HCT116 (cell line): ENCODE data around the gene CACNA2D3. TPM values are rescaled to one million over a fixed set of nuclear protein-coding genes. Genes with fewer than 3 reads are reported as not detected.

ENCODE experiments used
- ATAC-seq: fragments of 200-7000 bp; cut with Tn5 transposase; 2 replicates; pipeline ENCODE4 v1.9.1; 2020; ENCODE audit warnings: mild to moderate bottlenecking, moderate library complexity
- BruUV-seq: library from RNA; stranded (reverse); fragments of 400-500 nt; replicated peaks from 2 replicates; lab custom pipeline; 2021; lab: Mats Ljungman, UMichigan
- CTCF ChIA-PET: fragments of 300-600 bp; sonication (Branson Sonifier 250); formaldehyde crosslinking; loops from one replicate; lab custom pipeline; 2021; ENCODE audit warnings: antibody characterized with exemption; lab: Charles Lee
- POLR2A ChIA-PET: fragments of 300-600, 350-600 bp; sonication (Branson Sonifier 250); formaldehyde crosslinking; loops from one replicate; lab custom pipeline; 2021; ENCODE audit warnings: antibody characterized with exemption; lab: Charles Lee
- RAD21 ChIA-PET, 2 experiments: fragments of 300-600 bp; sonication (Branson Sonifier 250); formaldehyde crosslinking; loops; one replicate each; lab custom pipeline; 2023; ENCODE audit warnings: low total read pairs in 2 of 2; ENCODE audit not compliant: uncharacterized antibody in 2 of 2, unreplicated experiment in 2 of 2, low non-redundant PET in 1 of 2; lab: Charles Lee
- DNase-seq: peaks from one replicate; pipeline ENCODE4 v3.0.0-alpha.2; 2010; ENCODE audit warnings: low read depth, low spot score
- H2AFZ ChIP-seq: fragments of 200-600 bp; shearing (Covaris generic), sonication (generic); 2 replicates; pipeline ENCODE4 v1.6.1; 2017; ENCODE audit warnings: low read depth, mixed run types, mixed read lengths, antibody characterized with exemption, low read length; ENCODE audit not compliant: poor library complexity, severe bottlenecking
- H3K27ac ChIP-seq: 2 replicates; pipeline ENCODE4 v1.5.1; 2012; ENCODE audit warnings: low read depth, low read length
- H3K27me3 ChIP-seq: fragments of 200-600 bp; sonication (generic); 2 replicates; pipeline ENCODE4 v1.6.1; 2016; ENCODE audit warnings: mixed run types, low read length, mixed read lengths; ENCODE audit not compliant: insufficient read depth
- H3K36me3 ChIP-seq, 2 experiments: fragments of 200-500 bp in 1 of 2; fragments of 200-600 bp in 1 of 2; sonication (Bioruptor generic) in 1 of 2; sonication (generic) in 1 of 2; 2 replicates each; pipeline versions ENCODE4 v1.5.1 to v1.6.1; 2014 to 2016; ENCODE audit warnings: low read length in 2 of 2, inconsistent platforms in 1 of 2, mixed read lengths in 1 of 2, mixed run types in 1 of 2; ENCODE audit not compliant: insufficient read depth in 2 of 2, control insufficient read depth in 1 of 2
- H3K4me1 ChIP-seq, 2 experiments: fragments of 200-600 bp in 1 of 2; sonication (generic) in 1 of 2; 2 replicates each; pipeline versions ENCODE4 v1.5.1 to v1.6.1; 2012 to 2017; ENCODE audit warnings: low read length in 2 of 2, inconsistent platforms in 1 of 2, mild to moderate bottlenecking in 1 of 2, mixed read lengths in 1 of 2, mixed run types in 1 of 2, moderate library complexity in 1 of 2; ENCODE audit not compliant: insufficient read depth in 2 of 2, control insufficient read depth in 1 of 2
- H3K4me2 ChIP-seq: fragments of 200-600 bp; sonication (generic); 2 replicates; pipeline ENCODE4 v1.6.1; 2017; ENCODE audit warnings: mixed run types, low read length, mixed read lengths
- H3K4me3 ChIP-seq, 2 experiments: fragments of 200-600 bp in 1 of 2; sonication (generic) in 1 of 2; replicated peaks in 1 of 2; 2 replicates each; pipeline ENCODE4 v1.5.1; 2011 to 2016; ENCODE audit warnings: low read length in 2 of 2, control low read depth in 1 of 2, low read depth in 1 of 2, mild to moderate bottlenecking in 1 of 2, mixed read lengths in 1 of 2, mixed run types in 1 of 2
- H3K79me2 ChIP-seq: fragments of 200-600 bp; sonication (generic); 2 replicates; pipeline ENCODE4 v1.6.1; 2017; ENCODE audit warnings: mild to moderate bottlenecking, mixed run types, low read length, moderate library complexity, mixed read lengths; ENCODE audit not compliant: insufficient read depth
- H3K9ac ChIP-seq: fragments of 200-600 bp; sonication (generic); 2 replicates; pipeline ENCODE4 v1.6.1; 2016; ENCODE audit warnings: low read length, mixed read lengths
- H3K9me2 ChIP-seq: fragments of 200-600 bp; sonication (generic), shearing (Covaris generic); 2 replicates; pipeline ENCODE4 v1.6.1; 2017; ENCODE audit warnings: mixed run types, mild to moderate bottlenecking, moderate library complexity; ENCODE audit not compliant: insufficient read depth
- H3K9me3 ChIP-seq, 2 experiments: fragments of 200-500 bp in 1 of 2; fragments of 200-600 bp in 1 of 2; sonication (Bioruptor generic) in 1 of 2; sonication (generic) in 1 of 2; 2 replicates each; pipeline ENCODE4 v1.6.1; 2014 to 2017; ENCODE audit warnings: low read length in 2 of 2, mixed read lengths in 2 of 2, inconsistent platforms in 1 of 2, low read depth in 1 of 2, mild to moderate bottlenecking in 1 of 2, mixed run types in 1 of 2, moderate library complexity in 1 of 2; ENCODE audit not compliant: control insufficient read depth in 1 of 2, insufficient read depth in 1 of 2
- H4K20me1 ChIP-seq: fragments of 200-600 bp; sonication (generic), shearing (Covaris generic); 2 replicates; pipeline ENCODE4 v1.6.1; 2017; ENCODE audit warnings: mixed run types, mild to moderate bottlenecking, moderate library complexity; ENCODE audit not compliant: insufficient read depth
- CEBPB ChIP-seq: IDR thresholded peaks from 2 replicates; pipeline ENCODE4 v1.6.1; 2012; ENCODE audit warnings: low read depth
- CTCF ChIP-seq, 3 experiments: fragments of 200-600 bp in 1 of 3; sonication (generic) in 1 of 3; IDR thresholded peaks in 2 of 3; conservative IDR thresholded peaks in 1 of 3; 2 replicates each; pipeline ENCODE4 v1.5.1; 2012 to 2017; ENCODE audit warnings: low read depth in 2 of 3, low read length in 2 of 3, antibody characterized with exemption in 1 of 3, borderline replicate concordance in 1 of 3, control low read depth in 1 of 3, mild to moderate bottlenecking in 1 of 3, mixed read lengths in 1 of 3, mixed run types in 1 of 3, moderate library complexity in 1 of 3; ENCODE audit not compliant: insufficient read depth in 1 of 3
- EGR1 ChIP-seq: IDR thresholded peaks from 2 replicates; pipeline ENCODE4 v1.6.1; 2012; ENCODE audit warnings: low read depth
- EZH2phosphoT487 ChIP-seq: fragments of 200-600 bp; IDR thresholded peaks from 2 replicates; pipeline ENCODE4 v1.6.1; 2018; ENCODE audit warnings: antibody characterized with exemption, borderline replicate concordance
- FOSL1 ChIP-seq: IDR thresholded peaks from 2 replicates; pipeline ENCODE4 v1.6.1; 2012; ENCODE audit warnings: low read depth
- JUND ChIP-seq: IDR thresholded peaks from 2 replicates; pipeline ENCODE4 v1.6.1; 2012
- MAX ChIP-seq: IDR thresholded peaks from 2 replicates; pipeline ENCODE4 v1.6.1; 2012
- REST ChIP-seq: IDR thresholded peaks from 2 replicates; pipeline ENCODE4 v1.6.1; 2012; ENCODE audit warnings: low read depth
- SIN3A ChIP-seq: IDR thresholded peaks from 2 replicates; pipeline ENCODE4 v1.6.1; 2012; ENCODE audit warnings: low read depth
- TCF7L2 ChIP-seq: IDR thresholded peaks from 2 replicates; pipeline ENCODE4 v1.7.0; 2011; ENCODE audit warnings: borderline replicate concordance, inconsistent platforms; ENCODE audit not compliant: insufficient read depth, insufficient read length; ENCODE audit errors: extremely low read depth
- ZBTB33 ChIP-seq: IDR thresholded peaks from 2 replicates; pipeline ENCODE4 v1.6.1; 2011; ENCODE audit warnings: mild to moderate bottlenecking, low read length, moderate library complexity; ENCODE audit not compliant: insufficient replicate concordance; ENCODE audit errors: extremely low read depth
- ZFX ChIP-seq: fragments of 450-650 bp; IDR thresholded peaks from 2 replicates; pipeline ENCODE4 v1.6.1; 2017
- ZNF274 ChIP-seq: fragments of 200-500 bp; sonication (Bioruptor generic); IDR thresholded peaks from 2 replicates; pipeline ENCODE4 v1.6.1; 2014; ENCODE audit warnings: mild to moderate bottlenecking, low read depth, low read length, inconsistent platforms
- intact Hi-C: fragments of 100-400 bp; cut with micrococcal nuclease; formaldehyde crosslinking; loops from 2 replicates; pipeline ENCODE4 v1.10.0; 2022
- total RNA-seq: library from RNA; stranded (reverse); gene quantifications from one replicate; pipeline ENCODE4 v1.2.1, GENCODE V29; 2021; ENCODE audit not compliant: unreplicated experiment

Gene CACNA2D3
- total RNA-seq, 1 experiment from 2014 or later, result 0.20 TPM

- no peak overlapping the region for H3K9ac ChIP-seq
- no peaks in the 10 kb centered on the region for H3K27me3 ChIP-seq
- no peak for DNase-seq
- intact Hi-C loops, result no loop called here
- ATAC-seq, result no peak
- TF ChIP-seq MAX, result no peak
- TF ChIP-seq SIN3A, result no peak
- TF ChIP-seq TCF7L2, result no peak
- TF ChIP-seq CTCF (IDR thresholded peaks at IDR 0.05 in 2 of 3, conservative IDR thresholded peaks at IDR 0.05 in 1 of 3; ENCODE audit: borderline replicate concordance in 1 of 3, insufficient read depth in 1 of 3, low read depth in 2 of 3, low read length in 2 of 3), result no peak
- TF ChIP-seq EGR1, result no peak
- TF ChIP-seq REST, result no peak
- no peak for TF ChIP-seq FOSL1
- no peak for TF ChIP-seq ZBTB33
- TF ChIP-seq EZH2phosphoT487, result no peak
- no peak for TF ChIP-seq JUND
- no peak for TF ChIP-seq CEBPB
- TF ChIP-seq ZFX, result no peak
- no peak for TF ChIP-seq ZNF274
- no peaks in the 10 kb centered on the region for H3K9me2 ChIP-seq
- no peak overlapping the region for H3K4me2 ChIP-seq
- no peak overlapping the region for H2AFZ ChIP-seq
- no TSS peak for BruUV-seq
- no peak overlapping the region for H3K4me3 ChIP-seq
- H3K79me2 ChIP-seq, result no peaks in the 10 kb centered on the region
- H3K4me1 ChIP-seq, result no peaks in the 10 kb centered on the region
- ChIA-PET CTCF (no interaction called here), POLR2A (no interaction called here), RAD21 (no interaction called here)
- no peaks in the 10 kb centered on the region for H3K36me3 ChIP-seq
- H3K27ac ChIP-seq, result no peak overlapping the region
- H4K20me1 ChIP-seq, result no peaks in the 10 kb centered on the region
- peaks cover under 1 to 8% of the 10 kb centered on the region in 2 experiments; a peak in 2 of 4 replicates for H3K9me3 ChIP-seq
These were observed 936.8 kb downstream of the CACNA2D3 start for GRCh38 chr3:55059027-55059629.
